IPS DF 19.7 (cell line): ENCODE data around the gene TGFBR3L.
"Not testable (repeated sequence)": the region's sequence is repeated elsewhere in the genome, so short reads cannot be mapped to it uniquely, and the experiment has no call there.

Source experiments
- DNase-seq: peaks from one replicate; pipeline ENCODE4 v3.0.0-alpha.2; 2013; ENCODE audit warnings: low read depth, low spot score

The TGFBR3L gene

GRCh38 chr19:7917267-7918061 is 2.8 kb downstream of the TGFBR3L start:
- DNase-seq = no peak

DNA sequence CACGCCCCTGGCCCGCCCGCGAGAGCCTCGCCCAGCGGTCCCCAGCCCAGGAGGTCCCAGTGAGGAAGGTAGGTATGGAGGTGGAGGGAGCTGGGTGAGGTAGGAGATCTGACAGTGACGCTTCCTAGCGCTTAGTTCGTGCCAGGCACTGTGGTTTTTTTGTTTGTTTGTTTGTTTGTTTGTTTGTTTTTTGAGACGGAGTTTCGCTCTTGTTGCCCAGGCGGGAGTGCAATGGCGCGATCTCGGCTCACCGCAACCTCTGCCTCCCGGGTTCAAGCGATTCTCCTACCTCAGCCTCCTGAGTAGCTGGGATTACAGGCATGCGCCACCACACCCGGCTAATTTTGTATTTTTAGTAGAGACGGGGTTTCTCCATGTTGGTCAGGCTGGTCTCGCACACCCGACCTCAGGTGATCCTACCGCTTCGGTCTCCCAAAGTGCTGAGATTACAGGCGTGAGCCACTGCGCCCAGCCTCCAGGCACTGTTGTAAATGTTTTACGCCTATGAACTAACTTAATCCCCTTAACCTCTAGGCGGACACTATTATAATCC is 3.5 kb downstream of the TGFBR3L start:
- not testable (repeated sequence) for DNase-seq

DNA sequence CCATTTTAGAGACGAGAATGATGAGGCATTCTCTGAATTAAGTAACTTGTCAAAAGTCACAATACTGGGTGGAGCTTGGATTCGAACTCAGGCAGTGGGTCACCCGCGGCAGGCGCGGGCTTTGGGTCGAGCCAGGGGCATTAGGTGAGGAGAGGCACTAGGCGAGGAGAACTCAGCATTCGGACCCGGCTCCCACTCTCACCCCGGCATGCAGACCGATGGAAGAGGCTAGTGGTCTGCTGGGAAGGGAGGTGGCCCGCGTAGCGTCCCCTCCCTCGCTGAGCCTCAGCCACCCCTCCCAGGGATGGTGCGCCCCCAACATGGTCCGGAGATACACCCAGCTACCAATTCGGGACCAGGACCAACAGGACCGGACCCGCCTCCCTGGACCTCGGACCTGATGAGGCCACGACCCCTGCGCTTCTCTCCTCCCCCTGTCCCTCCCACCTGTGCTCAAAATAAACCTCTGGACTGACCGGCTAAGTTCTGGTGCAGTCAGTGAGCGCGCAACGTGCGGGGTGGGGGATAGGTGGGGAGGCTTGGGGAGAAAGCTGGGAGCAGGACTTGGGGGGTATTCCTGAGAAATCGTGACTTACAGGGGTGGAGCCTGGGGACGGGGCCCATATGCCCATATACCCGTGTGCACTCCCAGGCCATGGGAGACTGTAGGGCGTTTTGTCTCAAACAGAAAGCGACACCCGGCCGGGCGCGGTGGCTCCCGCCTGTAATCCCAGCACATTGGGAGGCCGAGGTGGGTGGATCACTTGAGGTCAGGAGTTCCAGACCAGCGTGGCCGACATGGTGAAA is 4.2 kb downstream of the TGFBR3L start:
- no peak for DNase-seq

DNA sequence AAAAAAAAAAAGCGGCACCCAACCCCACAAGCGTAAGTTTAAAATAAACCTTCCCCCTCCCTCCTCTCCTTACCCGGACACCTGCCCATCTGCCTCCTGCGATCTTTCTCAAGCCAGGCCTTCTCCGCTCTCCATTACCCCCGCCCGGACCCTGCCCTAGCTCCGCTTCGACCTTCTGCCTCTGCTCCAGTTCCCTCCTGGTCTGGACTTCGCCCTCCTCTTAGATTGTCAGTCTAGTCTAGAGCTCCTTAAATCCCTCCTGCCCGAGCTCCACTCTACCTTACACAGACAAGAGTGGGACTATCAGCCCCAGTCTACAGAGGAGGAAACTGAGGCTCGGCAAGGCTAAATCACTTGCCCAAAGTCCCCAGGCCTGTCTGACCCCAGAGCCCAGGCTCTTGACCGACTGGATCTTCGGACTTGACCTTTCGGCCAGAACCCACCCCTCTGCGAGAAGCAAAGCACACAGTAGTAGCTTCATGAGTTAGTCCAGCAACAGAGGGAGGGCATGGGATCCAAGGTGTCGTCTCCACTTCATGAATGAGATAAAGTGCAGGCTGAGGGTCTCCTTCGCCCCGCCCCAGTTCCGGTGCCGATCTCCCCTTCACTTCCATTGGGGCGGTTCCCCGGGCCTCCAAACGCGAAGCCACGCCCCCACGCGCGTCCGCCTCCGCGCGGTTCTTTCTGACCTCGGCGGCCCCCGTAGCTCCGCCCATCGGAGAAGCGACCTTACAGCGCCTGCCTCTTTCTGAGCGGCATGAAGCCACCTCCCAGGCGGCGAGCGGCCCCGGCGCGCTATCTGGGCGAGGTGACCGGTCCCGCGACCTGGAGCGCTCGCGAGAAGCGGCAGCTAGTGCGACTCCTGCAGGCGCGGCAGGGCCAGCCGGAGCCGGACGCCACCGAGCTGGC is 5.2 kb downstream of the TGFBR3L start, which contains the start of gene SNAPC2:
SNAPC2 (plus strand) TSS at position 729 of the 909 bp plus-strand sequence; CDS start at position 758, 29 bp downstream.
- no peak for DNase-seq

GRCh38 chr19:7920519-7921301 is 6.1 kb downstream of the TGFBR3L start:
- DNase-seq = no peak

GRCh38 chr19:7921302-7921966 is 6.8 kb downstream of the TGFBR3L start:
- no peak for DNase-seq

GRCh38 chr19:7921967-7922835 is 7.6 kb downstream of the TGFBR3L start:
- DNase-seq = no peak

- DNase-seq = no peak
Observed at GRCh38 chr19:7922836-7923195, 8.2 kb downstream of the TGFBR3L start.

- DNase-seq = no peak
Observed at GRCh38 chr19:7923295-7924191, 8.9 kb downstream of the TGFBR3L start.

DNA sequence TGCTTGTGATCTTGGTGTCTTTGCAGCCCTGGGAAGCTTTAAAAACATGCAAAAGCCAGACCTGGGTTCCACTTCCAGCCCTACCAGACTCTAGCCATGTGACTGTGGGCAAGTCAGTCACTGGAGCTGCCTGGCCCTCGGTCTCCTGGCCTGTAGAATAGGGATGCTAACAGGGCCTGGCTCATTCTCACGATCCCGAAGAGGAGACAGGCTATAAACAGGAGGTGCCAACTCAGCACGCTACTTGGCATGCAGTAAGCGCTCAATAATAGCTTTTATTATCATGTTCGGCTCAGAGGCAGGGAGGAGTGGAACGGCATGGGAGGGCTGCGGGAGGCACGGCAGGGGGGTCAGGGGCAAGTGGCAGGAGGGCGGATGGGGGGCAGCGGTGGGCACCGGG is 9.6 kb downstream of the TGFBR3L start:
- no peak for DNase-seq

GRCh38 chr19:7924651-7925170 is 10.1 kb downstream of the TGFBR3L start:
- no peak for DNase-seq

GRCh38 chr19:7925171-7925851 is 10.7 kb downstream of the TGFBR3L start:
- DNase-seq = no peak

- no peak for DNase-seq
Observed at GRCh38 chr19:7926021-7926726, 11.5 kb downstream of the TGFBR3L start, which contains the start of gene CTXN1. Gene CTXN1, minus strand, starts transcription at chr19:7926135. Its CDS starts 597 bp downstream, at chr19:7925538.

DNA sequence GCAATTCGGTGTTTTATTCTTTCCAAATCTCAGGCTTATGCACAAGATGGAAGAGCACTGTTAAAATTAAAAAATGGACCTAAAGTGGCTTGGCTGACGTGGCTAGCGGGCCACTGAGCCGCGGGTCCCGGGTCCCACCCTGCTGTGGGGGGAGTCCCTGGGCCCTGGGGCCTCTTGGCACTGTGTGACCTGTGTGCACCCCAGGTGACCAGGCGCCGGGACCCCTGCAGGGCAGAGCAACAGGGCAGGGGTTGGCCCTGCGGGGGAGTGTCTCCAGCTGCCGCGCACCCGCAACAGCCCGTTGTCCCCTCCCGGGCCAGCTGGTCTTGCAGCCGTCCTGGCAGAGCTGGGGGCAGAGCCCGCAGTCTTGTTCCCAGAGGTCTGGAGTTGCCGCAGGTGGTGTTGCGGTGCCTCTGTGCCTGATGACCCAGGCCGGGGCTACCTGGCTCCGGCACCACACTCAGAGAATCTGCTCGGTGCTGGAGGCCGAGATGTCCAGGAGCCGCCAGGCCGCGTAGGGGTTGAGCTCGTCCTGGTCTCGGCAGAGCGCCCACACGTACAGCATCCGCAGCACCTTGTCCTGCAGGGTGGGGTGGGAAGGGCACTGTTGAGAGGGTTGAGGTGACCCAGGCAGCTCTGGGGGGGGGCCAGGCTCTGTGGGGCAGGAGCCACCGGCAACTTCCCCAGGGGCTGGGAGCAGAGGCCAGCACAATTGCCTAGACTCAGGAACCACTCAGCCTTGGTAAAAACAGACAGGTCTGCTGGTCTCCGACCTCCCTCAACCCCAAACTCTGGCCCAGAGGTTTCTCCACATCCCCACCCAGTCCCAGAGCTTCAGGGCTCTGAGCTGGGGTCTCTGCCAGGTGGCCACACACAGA is 12.3 kb downstream of the TGFBR3L start:
- no peak for DNase-seq

GRCh38 chr19:7927605-7928333 is 13.1 kb downstream of the TGFBR3L start:
- DNase-seq = no peak
